HG03066 (cell line): Measurements from ENCODE around the gene CCM2.

ENCODE experiments used
- ATAC-seq: cut with Tn5 transposase; IDR thresholded peaks from one replicate; pipeline ENCODE4 v1.9.1; 2021; ENCODE audit warnings: low read depth; ENCODE audit not compliant: unreplicated experiment

CCM2 gene

DNA sequence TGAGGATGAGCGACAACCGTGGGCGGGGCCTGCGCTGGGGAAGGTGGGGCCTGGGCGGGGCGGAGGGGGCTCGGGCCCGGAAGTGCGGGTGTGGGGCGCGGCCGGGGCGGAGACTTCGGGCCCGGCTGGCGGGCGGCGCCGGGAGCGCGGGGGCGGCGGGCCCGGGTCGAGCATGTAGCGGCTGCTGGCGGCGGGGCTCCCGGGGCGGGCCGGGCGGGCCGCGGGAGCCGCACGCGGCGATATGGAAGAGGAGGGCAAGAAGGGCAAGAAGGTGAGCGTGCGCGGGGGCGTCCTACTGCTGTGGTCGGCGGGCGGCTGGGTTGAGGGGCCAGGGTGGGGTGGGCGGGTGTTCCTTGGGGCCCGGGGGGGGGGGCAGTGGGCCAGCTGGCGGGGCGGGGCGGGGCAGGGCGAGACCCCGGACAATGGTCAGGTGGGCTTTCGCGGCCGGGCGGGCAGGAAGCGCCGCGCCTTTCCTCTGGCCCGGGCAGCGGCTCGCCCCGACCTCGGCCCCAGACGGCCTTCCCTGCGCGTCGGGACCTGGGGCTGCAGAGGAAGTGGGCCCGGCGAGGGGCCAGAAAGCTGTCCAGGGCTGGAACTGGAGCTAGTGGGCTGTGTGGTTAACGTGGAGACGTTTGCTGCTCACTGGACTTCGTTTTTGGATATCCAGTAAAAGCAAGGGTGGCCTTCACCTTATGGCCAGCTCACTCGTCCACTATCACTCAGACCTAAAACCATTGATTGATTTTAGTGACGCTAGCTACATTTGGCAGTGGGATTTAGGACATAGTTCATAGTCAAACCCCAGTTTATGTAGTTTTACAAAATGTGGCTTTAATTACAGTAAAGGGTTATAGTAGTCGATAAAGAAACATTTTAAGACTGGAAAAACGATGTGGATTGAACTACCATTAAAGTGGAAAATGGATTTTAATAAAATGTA lies at the start of gene CCM2:
TSS of gene CCM2 (plus strand) at position 109 of the 940 bp plus-strand sequence. CDS start at position 242, 133 bp downstream.
- no peak for ATAC-seq

DNA sequence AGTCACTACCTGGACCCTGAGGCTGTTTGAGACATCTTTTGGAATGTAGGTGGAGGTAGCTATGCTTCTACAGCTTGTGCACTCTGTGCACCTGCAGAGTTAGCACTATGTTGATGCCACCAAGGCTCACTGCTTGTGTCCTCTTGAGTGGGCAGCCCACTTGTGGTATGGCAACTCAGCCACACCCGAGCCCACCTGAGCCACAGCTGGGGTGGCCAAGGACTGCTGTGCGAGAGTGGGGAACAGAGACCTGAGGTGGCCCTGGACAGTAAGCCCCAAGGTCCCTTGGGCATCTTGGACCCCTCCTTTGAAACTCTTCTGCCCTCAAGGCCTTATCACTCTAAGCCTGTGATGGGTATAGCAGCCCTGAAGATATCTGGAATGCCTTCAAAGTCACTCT lies 46.8 kb upstream of the CCM2 start:
- no peak for ATAC-seq

DNA sequence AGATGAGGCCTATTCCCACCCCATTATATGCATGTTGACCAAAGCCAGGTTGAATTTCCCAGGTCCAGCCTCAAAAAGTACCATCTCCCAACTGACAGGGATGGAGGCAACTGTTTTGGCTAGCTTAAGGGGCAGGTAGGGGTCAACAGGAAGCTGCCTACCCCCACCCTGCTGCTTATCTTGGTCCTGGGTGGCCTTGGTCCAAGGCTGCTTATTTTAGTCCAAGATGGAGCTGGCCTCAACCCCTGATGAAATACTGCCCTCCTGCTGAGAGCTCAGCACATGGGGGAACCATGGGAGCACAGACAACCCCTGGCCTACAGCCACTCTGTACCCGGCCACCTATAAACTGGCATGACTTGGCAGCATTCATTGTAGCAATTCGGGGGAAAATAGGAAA lies 44.3 kb upstream of the CCM2 start:
- ATAC-seq, result no peak

DNA sequence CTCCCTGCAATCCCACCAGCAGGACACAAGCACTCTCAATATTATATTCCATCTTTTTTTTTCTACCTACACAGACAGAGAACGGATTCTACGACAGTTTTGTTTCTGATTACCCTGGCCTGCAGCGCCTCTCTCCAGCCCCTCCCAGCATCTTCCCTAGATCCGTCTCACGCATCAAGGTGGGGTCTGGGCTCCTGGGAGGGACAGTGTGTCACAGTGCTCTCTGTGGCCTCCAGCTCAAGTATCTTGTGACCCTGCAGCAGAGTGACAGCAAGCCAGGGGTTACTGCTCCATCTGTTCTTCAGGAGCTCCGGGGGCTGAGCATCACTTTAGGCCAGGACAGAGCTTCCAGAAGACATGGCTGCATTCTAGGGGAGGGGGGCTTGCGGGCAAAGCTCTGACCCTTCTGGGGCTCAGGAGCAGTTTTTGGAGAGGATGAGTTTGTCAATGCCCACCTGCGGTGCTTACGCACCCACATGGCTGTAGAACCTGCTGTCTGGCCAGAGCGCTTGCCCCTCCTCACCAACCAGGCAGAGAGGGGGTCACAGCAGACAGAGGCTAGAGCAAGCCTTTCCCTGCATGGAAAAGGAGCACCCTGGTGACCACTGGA lies 43.7 kb upstream of the CCM2 start:
- no peak for ATAC-seq

DNA sequence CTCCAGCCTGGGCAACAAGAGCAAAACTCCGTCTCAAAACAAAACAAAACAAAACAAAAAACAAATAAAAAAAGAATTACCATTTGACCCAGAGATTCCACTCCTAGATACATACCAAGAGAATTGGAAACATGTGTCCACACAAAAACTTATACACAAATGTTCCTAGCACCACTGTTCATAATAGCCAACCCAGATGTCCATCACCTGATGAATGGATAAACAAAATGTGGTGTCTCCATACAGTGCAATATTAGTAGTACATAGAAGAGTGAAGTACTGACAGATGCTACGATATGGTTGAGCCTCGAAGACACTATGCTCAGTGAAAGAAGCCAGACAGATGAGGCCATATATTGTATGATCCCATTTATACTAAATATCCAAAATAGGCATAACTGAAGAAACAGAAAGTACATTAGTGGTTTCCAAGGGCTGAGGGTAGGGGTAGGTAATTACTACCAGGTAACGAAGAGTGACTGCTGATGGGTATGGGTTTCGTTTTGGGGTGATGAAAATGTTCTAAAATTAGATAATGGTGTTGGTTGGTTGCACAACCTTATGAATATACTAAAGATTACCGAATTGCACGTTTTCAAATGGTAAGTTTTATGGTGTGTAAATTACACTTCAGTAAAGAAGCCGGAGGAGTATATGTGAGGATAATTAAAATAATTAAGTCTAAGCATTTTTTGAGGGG lies 41.2 kb upstream of the CCM2 start:
- ATAC-seq, result no peak

DNA sequence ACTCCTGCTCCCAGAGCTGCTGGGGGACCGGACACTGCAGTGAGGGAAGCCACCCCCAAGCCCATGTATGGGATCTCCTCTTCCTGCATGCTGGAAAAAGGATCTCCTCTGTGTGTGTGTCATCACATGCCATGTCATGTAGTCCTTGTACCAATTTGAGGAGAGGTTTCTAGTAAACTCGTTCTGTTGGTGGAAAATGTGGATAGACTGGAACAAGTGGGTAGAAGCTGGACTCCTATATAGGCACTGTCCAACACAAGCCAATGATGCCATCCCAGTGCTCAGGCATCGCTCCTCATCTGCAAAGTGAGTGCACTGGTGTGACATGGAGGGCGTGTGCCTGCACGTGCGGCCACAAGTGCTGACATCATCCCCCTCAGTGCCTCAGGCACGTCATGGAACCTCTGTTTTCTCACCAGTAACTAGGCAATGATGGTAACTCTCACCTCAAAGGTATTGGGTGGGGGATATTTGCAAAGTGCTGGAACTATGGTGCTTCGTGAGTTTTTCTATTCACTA lies 40.5 kb upstream of the CCM2 start:
- no peak for ATAC-seq

DNA sequence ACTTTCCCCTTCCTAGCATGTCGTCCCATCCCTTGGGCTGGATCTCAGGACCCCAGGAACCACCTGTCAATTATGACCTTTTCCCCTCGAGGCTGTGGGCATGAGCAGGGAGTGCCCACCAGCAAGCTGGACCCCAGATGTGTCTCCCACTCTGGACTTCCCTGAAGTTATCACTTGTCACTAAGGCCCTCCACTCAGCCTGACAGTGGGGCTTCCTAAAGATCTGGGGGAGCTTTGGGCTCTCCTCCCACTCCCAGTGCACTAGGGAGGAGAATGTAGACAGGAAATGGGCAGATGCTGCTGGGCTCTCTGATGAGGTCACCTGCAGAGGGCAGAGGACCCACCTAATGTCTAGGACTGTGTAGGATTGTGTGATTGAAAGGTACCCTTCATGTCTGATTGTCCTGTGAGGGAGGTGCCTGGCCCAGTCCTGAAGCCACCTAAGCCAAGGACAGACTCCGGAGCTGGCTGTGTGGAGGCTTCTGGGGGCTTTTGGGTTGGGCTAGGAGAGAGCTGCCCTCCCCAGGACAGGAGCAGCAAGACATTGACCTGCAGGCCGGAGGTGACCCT lies 39.9 kb upstream of the CCM2 start:
- ATAC-seq, result no peak

DNA sequence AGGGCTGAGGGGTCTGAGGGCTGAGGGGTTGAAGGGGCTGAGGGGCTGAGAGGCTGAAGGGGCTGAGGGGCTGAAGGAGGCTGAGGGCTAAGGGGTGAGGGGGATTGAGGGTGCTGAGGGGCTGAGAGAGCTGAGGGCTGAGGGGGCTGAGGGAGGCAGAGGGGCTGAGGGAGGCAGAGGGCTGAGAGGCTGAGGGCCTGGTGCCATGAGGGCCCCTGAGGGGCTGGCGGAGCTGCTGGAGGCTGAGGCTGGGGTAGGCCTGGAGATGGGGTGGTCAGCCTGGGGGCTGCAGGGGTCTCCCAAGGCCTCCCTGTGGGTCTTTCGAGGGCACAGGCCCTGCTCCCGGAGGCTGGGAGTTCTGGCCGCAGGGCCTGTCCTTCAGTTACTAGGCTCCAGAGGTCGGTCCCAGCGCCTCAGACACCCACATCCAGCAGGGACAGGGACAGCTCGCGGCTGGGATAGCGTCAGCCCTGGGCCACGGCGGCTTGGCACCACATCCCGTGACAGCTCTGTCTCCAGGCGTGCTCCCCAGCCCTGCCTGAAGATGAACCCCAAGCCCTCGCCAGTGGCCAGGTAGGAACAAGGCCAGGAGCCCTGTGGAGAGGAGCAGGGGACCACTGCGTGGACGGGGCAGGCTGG lies 38.0 kb upstream of the CCM2 start:
- ATAC-seq, result no peak

DNA sequence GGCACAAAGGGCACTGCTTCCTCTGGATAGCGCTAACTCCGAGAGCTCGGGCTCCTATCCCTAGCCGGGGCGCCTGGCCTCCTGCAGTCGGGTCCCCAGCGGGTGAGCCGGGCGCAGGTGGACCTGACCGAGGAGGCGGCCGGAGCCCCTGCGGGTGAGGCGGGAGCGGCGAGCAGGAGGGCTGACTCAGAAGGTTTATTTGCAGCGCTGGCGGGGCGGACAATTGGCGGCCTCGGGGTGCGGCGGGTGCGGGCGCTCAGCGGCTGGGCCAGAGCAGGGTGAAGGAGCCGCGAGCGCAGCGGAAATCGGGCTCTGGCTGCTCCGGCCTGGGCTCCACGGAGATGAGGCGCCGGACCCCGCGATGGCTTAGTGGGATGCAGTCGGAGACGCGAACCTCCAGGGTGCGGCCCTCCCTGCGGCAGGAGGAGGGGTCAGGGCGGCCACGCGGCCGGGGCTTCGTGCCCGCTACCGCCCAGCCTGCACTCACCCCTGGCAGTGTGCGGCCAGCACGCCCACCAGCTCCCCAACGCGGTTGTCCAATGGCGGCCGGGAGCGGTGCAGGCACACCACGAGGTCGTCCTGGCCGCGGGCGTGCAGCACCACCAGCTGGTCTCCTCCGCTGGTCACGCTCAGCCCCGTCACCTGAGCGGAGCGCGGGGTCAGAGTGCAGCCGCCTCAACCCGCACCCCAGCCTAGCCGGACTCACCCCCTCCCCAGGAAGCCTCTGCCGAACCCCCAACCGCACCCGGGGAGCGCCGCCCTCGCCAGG lies 37.3 kb upstream of the CCM2 start:
- no peak for ATAC-seq

DNA sequence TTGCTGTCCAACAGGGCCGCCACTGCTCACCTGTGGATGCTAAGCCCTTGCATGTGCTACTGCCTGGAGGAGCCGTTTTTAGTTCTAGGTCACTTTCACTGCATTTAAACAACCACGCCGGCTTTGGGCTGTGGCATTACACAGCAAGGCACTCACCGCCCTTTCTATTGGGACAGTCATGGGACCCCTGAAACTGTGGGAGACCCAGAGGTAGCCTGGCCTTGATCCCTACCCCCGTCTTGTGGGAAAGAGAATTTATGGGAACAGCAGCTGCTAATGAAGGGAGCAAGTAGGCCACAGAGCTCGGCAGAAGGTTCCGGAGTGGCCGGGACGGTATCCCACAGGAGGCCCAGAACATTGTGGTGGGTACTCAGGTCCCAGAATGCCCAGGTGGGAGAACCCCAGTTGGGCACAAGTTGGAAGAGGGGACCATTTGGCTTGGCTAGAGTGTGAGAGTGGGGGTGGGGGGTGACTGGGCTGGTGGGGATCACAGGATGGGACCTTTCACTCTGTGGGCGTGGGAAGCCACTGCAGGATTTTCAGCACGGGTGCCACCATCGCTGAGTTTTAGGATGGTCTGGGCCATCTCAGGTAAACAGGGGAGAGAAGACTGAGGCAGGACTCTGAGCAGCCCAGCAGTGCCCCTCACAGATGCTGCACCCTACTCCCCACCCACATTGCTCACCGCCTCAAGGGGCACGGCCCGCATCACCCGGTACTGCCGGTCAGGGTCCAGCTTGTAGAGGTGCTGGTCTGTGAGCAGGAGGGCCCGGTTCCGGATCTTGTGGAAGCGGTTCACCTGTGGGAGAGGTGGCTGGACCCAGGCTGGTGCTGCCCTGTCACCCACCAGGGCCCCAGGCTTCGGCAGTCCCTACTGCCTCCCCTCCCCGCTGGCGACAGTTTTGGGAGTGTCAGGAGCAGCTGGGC lies 36.4 kb upstream of the CCM2 start:
- ATAC-seq, result no peak

DNA sequence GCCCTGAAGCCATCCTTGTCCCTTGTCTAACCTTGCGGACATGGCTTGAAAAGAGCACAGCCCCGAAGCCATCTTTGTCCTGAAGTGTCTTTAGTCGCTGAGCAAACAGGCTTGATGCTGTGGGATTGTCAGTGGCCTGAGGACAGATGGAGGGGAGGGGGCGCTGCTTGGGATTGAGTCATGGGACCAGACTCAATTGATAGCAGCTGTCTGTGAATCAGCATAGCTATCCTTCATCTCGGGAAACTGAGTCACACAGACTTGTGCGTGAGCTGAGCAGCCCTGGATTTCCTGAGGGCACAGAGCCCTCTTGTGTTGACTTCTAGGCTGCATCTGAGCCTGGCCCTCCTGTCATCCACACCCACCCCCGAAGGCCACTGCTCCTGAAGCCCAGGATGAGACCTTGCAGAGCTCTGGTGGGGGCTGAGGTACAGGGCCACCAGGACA lies 35.6 kb upstream of the CCM2 start:
- no peak for ATAC-seq

DNA sequence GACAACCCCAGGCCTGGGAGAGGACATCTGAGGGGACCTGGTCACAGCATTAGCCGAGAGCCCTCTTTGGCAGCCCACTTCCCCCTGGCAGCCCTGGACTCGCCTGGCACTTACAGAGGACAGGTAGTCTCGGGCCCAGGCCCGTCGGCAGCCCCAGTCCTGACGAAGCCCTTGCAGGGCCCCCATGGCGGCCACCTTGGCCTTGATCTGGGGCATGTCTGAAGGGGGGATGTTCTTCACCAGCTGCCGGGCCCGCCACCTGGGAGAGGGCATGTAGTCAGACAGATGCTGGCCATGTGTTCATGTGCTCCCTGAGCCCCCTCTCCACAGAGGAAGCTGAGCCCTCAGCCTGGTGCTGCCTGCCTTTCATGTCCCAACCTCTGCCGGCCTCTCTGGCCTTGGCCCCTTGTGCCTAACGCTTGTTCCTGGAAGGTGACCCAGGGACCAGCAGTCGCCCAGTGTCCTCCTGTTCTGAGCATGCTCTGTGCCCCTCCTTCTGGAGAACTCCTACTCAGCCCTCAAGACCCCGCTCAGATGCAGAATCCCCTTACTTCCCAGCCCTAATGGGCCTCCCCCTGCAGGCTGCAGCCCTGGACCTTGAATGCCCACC lies 35.1 kb upstream of the CCM2 start:
- ATAC-seq, result no peak

DNA sequence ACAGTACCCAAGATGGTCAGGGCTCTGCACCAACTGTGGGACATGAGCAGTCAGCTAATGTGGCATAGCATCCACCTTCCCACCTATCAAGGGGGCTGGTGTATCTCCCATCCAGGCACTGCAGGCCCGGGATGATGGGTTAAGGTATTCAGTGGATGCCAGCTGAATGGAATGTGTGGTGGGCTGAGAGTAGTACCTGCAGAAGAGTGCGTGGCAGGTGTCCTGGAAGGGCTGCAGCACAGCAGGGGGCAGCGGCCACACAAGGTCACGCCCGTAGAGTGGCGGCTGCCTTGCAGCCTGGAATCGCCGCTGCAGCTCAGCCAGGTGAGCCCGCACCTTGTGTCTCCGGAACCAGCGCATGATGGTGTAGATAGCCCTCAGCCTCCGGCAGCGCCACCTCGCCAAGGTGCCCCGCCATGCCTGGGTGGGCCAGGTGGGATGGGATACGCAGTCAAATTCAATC lies 34.5 kb upstream of the CCM2 start:
- ATAC-seq, result no peak

DNA sequence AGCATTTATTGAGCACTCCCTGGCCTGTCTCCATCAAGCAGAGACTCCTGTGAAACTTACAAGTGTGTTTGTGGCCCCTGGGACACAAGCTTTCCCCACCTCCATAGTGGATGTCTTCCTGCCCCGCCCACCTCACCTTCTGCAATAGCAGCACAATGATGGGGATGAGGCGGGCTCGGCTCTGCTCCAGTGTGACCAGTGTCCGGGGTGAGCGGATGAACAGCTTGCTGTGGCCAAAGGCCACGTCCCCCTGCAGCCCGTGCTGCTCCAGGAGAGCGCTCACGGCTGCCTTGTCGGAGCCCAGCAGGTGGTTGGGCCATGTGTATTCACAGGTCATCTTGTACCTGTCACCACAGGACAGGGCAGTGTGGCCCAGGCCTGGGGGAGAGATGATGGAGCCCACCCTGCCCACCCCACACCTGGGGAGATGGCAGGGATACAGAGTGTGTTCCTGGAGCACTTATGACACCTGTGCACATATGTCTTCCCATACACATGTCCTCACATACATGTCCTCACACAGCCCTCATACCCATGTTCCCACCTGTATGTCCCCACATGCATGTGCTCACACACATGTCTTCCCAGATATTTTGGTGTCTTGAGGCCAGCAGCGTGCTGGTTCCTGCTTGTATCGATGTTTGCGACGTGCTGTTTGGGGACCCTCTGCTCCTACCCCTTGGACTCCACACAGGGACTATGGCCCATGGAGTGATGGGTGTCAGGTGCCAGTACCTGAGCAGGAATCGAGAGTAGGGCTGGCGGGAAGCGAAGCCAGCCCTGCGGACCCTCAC lies 33.9 kb upstream of the CCM2 start:
- ATAC-seq, result no peak

DNA sequence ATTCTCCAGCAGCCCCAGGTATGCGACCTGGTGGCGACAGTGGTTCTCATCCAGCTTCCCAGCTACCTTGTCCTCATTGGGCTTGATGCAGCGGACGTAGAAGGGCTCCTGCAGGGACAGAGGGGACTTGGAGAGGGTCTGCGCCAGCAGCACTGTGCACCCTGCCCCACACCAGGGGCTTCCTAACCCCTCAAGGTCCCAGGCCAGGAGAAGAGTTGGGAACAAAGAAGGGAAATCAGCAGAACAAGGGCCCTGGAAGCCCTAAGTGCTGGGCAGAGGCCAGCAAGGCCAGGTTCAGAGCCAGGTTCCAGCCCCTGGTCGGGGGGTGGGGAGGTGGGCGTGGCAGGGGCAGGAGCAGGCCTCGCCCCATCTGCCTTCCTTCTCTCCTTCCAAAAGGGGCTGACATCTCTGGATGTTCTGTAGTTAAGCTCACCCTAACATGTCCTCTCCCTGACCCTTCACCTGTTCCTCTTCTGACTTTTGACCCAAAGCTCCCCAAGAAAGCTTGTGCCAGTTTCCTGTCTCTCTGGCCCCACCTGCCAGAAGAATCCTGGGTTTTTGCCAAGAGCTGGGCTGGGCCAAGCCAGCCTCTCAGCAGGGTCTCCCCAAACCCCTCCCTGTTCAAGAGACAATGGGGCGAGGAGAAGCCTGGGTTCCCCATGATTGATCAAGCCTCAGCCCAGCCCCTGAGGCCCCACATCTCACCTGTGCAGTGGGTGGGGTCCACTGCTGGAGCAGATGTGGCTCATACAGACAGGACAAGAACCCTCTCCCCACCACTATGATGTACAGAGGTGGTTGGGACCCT lies 33.1 kb upstream of the CCM2 start:
- ATAC-seq, result no peak
